K562 (cell line): ENCODE data around the gene INTS13. TPM values are rescaled to one million over a fixed set of nuclear protein-coding genes. Genes with fewer than 3 reads are reported as not detected.

ENCODE experiments used
- ATAC-seq: fragments of 200-7000 bp; cut with Tn5 transposase; 3 replicates; pipeline ENCODE4 v1.9.1; 2020; ENCODE audit warnings: moderate library complexity
- BruUV-seq: library from RNA; stranded (reverse); fragments of 400-500 nt; replicated peaks from 2 replicates; lab custom pipeline; 2021; lab: Mats Ljungman, UMichigan
- CTCF ChIA-PET: fragments of 300-600 bp; formaldehyde crosslinking; extraction: SDS; loops from one replicate; lab custom pipeline; 2021; ENCODE audit warnings: low intra/inter-chr PET ratio; lab: Yijun Ruan, JAX
- POLR2A ChIA-PET: fragments of 300-600, 350-650 bp; sonication (Branson Sonifier 250); formaldehyde crosslinking; extraction: SDS; loops from one replicate; lab custom pipeline; 2021; ENCODE audit warnings: antibody characterized with exemption, inconsistent platforms; lab: Yijun Ruan, JAX
- DNase-seq, 4 experiments: peaks; one replicate each; pipeline versions ENCODE4 v3.0.0 to v3.0.0-alpha.2; 2011 to 2018; ENCODE audit warnings: low spot score in 3 of 4, mixed read lengths in 3 of 4; ENCODE audit errors: extremely low read depth in 1 of 4
- FAIRE-seq: peaks from 2 replicates; lab custom pipeline; 2011; peaks lifted over from hg19 to GRCh38; lab: Jason Lieb, UNC
- H2AFZ ChIP-seq: 2 replicates; pipeline ENCODE4 v1.6.0; 2011; ENCODE audit warnings: low read depth, low read length, control low read depth, inconsistent platforms
- H3K27ac ChIP-seq: fragments of 200-600 bp; 3 replicates; pipeline ENCODE4 v1.8.0; 2011; ENCODE audit warnings: low read depth, mild to moderate bottlenecking, control low read depth, inconsistent platforms, low read length, moderate library complexity, mixed read lengths; ENCODE audit errors: extremely low read depth
- H3K27me3 ChIP-seq, 2 experiments: fragments of 300-600 bp in 1 of 2; 2 replicates in 1 of 2; 3 replicates in 1 of 2; pipeline versions ENCODE4 v1.6.0 to v1.8.0; 2011; ENCODE audit warnings: inconsistent platforms in 2 of 2, low read length in 2 of 2, mild to moderate bottlenecking in 1 of 2, mixed read lengths in 1 of 2, moderate library complexity in 1 of 2; ENCODE audit not compliant: control insufficient read depth in 2 of 2, insufficient read depth in 2 of 2
- H3K36me3 ChIP-seq: fragments of 300-600 bp; 3 replicates; pipeline ENCODE4 v1.8.0; 2011; ENCODE audit warnings: mild to moderate bottlenecking, low read length, inconsistent platforms; ENCODE audit not compliant: control insufficient read depth, insufficient read depth
- H3K4me1 ChIP-seq, 2 experiments: fragments of 200-600 bp in 1 of 2; replicated peaks in 1 of 2; 2 replicates in 1 of 2; 3 replicates in 1 of 2; pipeline versions ENCODE4 v1.5.1 to v1.8.0; 2011; ENCODE audit warnings: inconsistent platforms in 2 of 2, low read length in 2 of 2, mild to moderate bottlenecking in 1 of 2, mixed read lengths in 1 of 2, moderate library complexity in 1 of 2; ENCODE audit not compliant: control insufficient read depth in 2 of 2, insufficient read depth in 2 of 2
- H3K4me2 ChIP-seq: 2 replicates; pipeline ENCODE4 v1.6.1; 2011; ENCODE audit warnings: low read length, control low read depth, inconsistent platforms, mixed read lengths; ENCODE audit not compliant: insufficient read depth
- H3K4me3 ChIP-seq: fragments of 200-600 bp; sonication (generic), shearing (Covaris generic); 2 replicates; pipeline ENCODE4 v1.5.1; 2016; ENCODE audit warnings: control low read depth, inconsistent platforms
- H3K79me2 ChIP-seq: fragments of 200-600 bp; 3 replicates; pipeline ENCODE4 v1.8.0; 2011; ENCODE audit warnings: low read length, inconsistent platforms; ENCODE audit not compliant: control insufficient read depth, insufficient read depth
- H3K9ac ChIP-seq, 2 experiments: 2 replicates each; pipeline versions ENCODE4 v1.6.0 to v1.6.1; 2011; ENCODE audit warnings: low read depth in 2 of 2, low read length in 2 of 2, control low read depth in 1 of 2, inconsistent platforms in 1 of 2, mild to moderate bottlenecking in 1 of 2, mixed read lengths in 1 of 2; ENCODE audit not compliant: insufficient read depth in 1 of 2
- H3K9me1 ChIP-seq: one replicate; pipeline ENCODE4 v1.6.0; 2011; ENCODE audit warnings: inconsistent platforms, mild to moderate bottlenecking, low read length, moderate library complexity; ENCODE audit not compliant: control insufficient read depth, insufficient read depth
- H3K9me3 ChIP-seq: replicated peaks from 2 replicates; pipeline ENCODE4 v1.5.1; 2011; ENCODE audit warnings: low read depth, low read length, inconsistent platforms; ENCODE audit not compliant: control insufficient read depth, insufficient read depth
- H4K20me1 ChIP-seq: replicated peaks from 2 replicates; pipeline ENCODE4 v1.6.1; 2011; ENCODE audit warnings: low read length, inconsistent platforms, mixed read lengths; ENCODE audit not compliant: control insufficient read depth, insufficient read depth
- CGGBP1 ChIP-seq: fragments of 250-450 bp; sonication (Bioruptor Pico); IDR thresholded peaks from 2 replicates; pipeline ENCODE4 v1.9.0; 2021; ENCODE audit warnings: mild to moderate bottlenecking
- HNRNPUL1 ChIP-seq: fragments of 200-400 bp; formaldehyde crosslinking; IDR thresholded peaks from 2 replicates; pipeline ENCODE4 v1.6.1; 2017; ENCODE audit warnings: low read length
- MAZ ChIP-seq, 2 experiments: fragments of 450-650 bp in 1 of 2; sonication (generic) in 1 of 2; formaldehyde crosslinking; IDR thresholded peaks in 1 of 2; conservative IDR thresholded peaks in 1 of 2; 2 replicates each; pipeline versions ENCODE4 v1.4.0 to v1.5.0; 2020; ENCODE audit warnings: mild to moderate bottlenecking in 1 of 2, missing genetic modification reagents in 1 of 2
- PRPF4 ChIP-seq: fragments of 200-400 bp; formaldehyde crosslinking; IDR thresholded peaks from one replicate; pipeline ENCODE4 v1.6.1; 2017; ENCODE audit warnings: low read length, low read depth, mild to moderate bottlenecking; ENCODE audit not compliant: insufficient read depth, poor library complexity, severe bottlenecking
- RAD51 ChIP-seq: fragments of 450-650 bp; IDR thresholded peaks from 2 replicates; pipeline ENCODE4 v1.7.1; 2016; ENCODE audit warnings: low read depth, mild to moderate bottlenecking, borderline replicate concordance
- RUNX1 ChIP-seq: sonication (generic); IDR thresholded peaks from 2 replicates; pipeline ENCODE4 v1.6.1; 2016; ENCODE audit warnings: antibody characterized with exemption, low read depth
- TEAD4 ChIP-seq, 2 experiments: sonication (generic) in 1 of 2; formaldehyde crosslinking in 1 of 2; IDR thresholded peaks; 2 replicates each; pipeline versions ENCODE4 v1.6.1 to v1.8.0; 2012 to 2022; ENCODE audit warnings: borderline replicate concordance in 1 of 2, inconsistent platforms in 1 of 2, low read length in 1 of 2, mild to moderate bottlenecking in 1 of 2, missing genetic modification reagents in 1 of 2
- ZEB2 ChIP-seq: fragments of 450-650 bp; IDR thresholded peaks from 2 replicates; pipeline ENCODE4 v1.6.1; 2016
- WGBS: fragments of 100-300 bp; shearing (Covaris generic); methylation state at CpG from one replicate; pipeline ENCODE4 v1.1.6; 2016; ENCODE audit warnings: low coverage, mixed read lengths; ENCODE audit not compliant: insufficient coverage; ENCODE audit errors: missing lambda C conversion rate; 5-methylcytosine and 5-hydroxymethylcytosine counted together
- in situ Hi-C: fragments of 300-500 bp; cut with MboI; formaldehyde crosslinking; loops from 4 replicates; pipeline ENCODE4 v1.15.0; 2018; ENCODE audit warnings: inconsistent platforms, mixed read lengths
- intact Hi-C: fragments of 100-400 bp; cut with micrococcal nuclease; formaldehyde crosslinking; loops from 2 replicates; pipeline ENCODE4 v1.14.2; 2022
- polyA plus RNA-seq, 8 experiments: library from polyadenylated mRNA; depleted of rRNA in 4 of 8; stranded (reverse) in 5 of 8; unstranded in 3 of 8; fragments of >200 nt; fragmentation: Nextera tagmentation in 2 of 8; fragmentation: Illumina TruSeq in 1 of 8; extraction: Ambion mirVana in 2 of 8; extraction: Trizol in 1 of 8; gene quantifications; 2 replicates each; pipeline versions ENCODE4 v1.2.1 to v1.2.3, GENCODE V29; 2011 to 2014; ENCODE audit warnings: inconsistent platforms in 1 of 8, missing spikeins in 1 of 8
- total RNA-seq, 7 experiments: library from RNA; depleted of rRNA in 6 of 7; stranded (reverse); fragments of >200 nt in 6 of 7; fragmentation: Illumina TruSeq in 2 of 7; extraction: Trizol in 2 of 7; gene quantifications; 2 replicates each; pipeline versions ENCODE4 v1.2.1 to v1.2.3, GENCODE V29; 2011 to 2021; ENCODE audit warnings: low replicate concordance in 1 of 7

The INTS13 gene
- total and polyA plus RNA-seq, 9 of the 15 experiments (the other 6 are each of a cell fraction or from before 2014, with no cell fraction given), result 48.3 to 91.8 (median 78.1) TPM

GRCh38 chr12:26918321-26919215 lies 19.2 kb downstream of the INTS13 start:
- CTCF ChIA-PET, result no interaction called here
- FAIRE-seq, result no peak
- intact Hi-C loops, result no loop called here

More at GRCh38 chr12:26918321-26919215, 19.2 kb downstream of the INTS13 start:
- Histone ChIP-seq H3K36me3 (peaks cover 71% of the 10 kb centered on the region; the same call in 2 of the 3 replicates), H3K9me1 (no peaks in the 10 kb centered on the region), H3K27me3 (no peaks in the 10 kb centered on the region), H3K27ac (no peak overlapping the region), H3K4me1 (no peaks in the 10 kb centered on the region), H3K4me2 (no peak overlapping the region), H3K4me3 (no peak overlapping the region), H2AFZ (no peak overlapping the region), H4K20me1 (no peaks in the 10 kb centered on the region), H3K79me2 (no peaks in the 10 kb centered on the region), H3K9me3 (no peaks in the 10 kb centered on the region), H3K9ac (no peak overlapping the region)
- 90% methylated on average over 2 of the region's 5 CpGs for WGBS
- TF ChIP-seq MAZ (CRISPR knock-in tag; conservative IDR thresholded peaks at IDR 0.05 in 1 of 2, IDR thresholded peaks at IDR 0.05 in 1 of 2), result no peak
- TF ChIP-seq ZEB2, result no peak
- no peak for TF ChIP-seq CGGBP1 (CRISPR knock-in tag)
- no peak for TF ChIP-seq RAD51
- TF ChIP-seq TEAD4 (IDR thresholded peaks at IDR 0.05; ENCODE audit: low read length), result no peak
- no peak for TF ChIP-seq TEAD4 (CRISPR knock-in tag; IDR thresholded peaks at IDR 0.05; ENCODE audit: borderline replicate concordance)
- TF ChIP-seq RUNX1, result no peak
- no peak for TF ChIP-seq HNRNPUL1
- no peak for TF ChIP-seq PRPF4
- no peak for DNase-seq
- no peak for ATAC-seq
- BruUV-seq, result no TSS peak
- POLR2A ChIA-PET, result interaction anchor here (0.9 kb wide), 1 partner anchor 8 kb away, joined by 3 read pairs; no protein-coding TSS in a partner anchor
- in situ Hi-C loops, result no loop called here
